LNCaP clone FGC (cell line): Measurements from ENCODE around the gene TMEM164.

Source experiments
- DNase-seq: peaks from one replicate; pipeline ENCODE4 v3.0.0-alpha.2; 2011; ENCODE audit warnings: low read depth
- H3K4me3 ChIP-seq: 2 replicates; pipeline ENCODE4 v1.5.1; 2011; ENCODE audit warnings: mild to moderate bottlenecking, low read depth, low read length, control low read depth
- TF ChIP-seq, protein P1 (sequence below): IDR thresholded peaks from 2 replicates; pipeline ENCODE4 v1.5.1; 2012; ENCODE audit warnings: mild to moderate bottlenecking; ENCODE audit not compliant: control insufficient read depth, insufficient read depth; ENCODE audit errors: extremely low read depth

Gene TMEM164

DNA sequence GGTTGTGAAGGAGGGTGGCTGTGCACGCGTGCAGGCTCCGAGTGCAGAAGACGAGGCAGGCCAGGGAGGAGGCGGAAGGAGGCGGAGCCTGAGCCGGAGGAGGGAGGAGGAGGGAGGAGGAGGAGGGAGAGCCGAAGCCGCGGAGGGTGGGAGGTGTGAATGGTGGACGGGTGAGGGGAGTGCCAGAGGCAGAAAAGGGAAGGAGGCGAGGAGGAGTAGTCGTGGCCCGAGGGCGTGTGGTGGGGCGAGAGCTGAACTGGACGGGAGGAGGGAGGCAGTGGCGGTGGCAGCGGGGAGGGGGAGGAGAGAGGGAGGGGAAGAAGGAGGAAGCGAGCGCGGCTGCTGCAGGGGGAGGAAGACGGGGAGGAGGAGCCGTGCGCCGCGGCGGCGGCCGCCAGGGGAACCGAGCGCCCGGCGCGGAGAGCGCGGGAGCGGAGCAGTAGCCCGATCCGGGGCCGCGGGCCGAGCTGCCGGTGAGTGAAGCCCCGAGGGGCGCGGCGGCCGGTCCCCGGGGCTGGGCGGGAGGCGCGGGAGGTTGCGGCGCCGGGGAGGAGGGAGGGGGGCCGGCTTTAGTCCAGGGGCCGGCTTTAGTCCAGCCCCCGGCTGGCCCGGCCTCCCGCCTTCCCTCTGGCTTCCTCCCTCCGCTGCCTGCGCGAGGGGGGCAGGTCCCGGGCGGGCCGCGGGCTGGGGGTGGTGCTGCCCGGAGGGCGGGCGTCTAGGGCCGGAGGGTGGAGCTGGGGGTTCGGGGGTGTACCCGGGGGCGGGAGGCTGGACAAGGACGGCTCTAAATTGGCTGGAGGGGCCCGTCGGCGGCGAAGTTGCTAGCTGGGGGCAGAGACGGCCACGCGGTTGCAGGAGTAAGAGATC lies at the start of gene TMEM164:
Gene TMEM164 (plus strand): TSS at position 815 of the 867 bp plus-strand sequence. CDS start 661 bp downstream, outside the sequence.
- H3K4me3 ChIP-seq = peak within 1 kb of the TSS; percentile 57
- DNase-seq = peak; percentile 46
- TF ChIP-seq, protein P1, sequence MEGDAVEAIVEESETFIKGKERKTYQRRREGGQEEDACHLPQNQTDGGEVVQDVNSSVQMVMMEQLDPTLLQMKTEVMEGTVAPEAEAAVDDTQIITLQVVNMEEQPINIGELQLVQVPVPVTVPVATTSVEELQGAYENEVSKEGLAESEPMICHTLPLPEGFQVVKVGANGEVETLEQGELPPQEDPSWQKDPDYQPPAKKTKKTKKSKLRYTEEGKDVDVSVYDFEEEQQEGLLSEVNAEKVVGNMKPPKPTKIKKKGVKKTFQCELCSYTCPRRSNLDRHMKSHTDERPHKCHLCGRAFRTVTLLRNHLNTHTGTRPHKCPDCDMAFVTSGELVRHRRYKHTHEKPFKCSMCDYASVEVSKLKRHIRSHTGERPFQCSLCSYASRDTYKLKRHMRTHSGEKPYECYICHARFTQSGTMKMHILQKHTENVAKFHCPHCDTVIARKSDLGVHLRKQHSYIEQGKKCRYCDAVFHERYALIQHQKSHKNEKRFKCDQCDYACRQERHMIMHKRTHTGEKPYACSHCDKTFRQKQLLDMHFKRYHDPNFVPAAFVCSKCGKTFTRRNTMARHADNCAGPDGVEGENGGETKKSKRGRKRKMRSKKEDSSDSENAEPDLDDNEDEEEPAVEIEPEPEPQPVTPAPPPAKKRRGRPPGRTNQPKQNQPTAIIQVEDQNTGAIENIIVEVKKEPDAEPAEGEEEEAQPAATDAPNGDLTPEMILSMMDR = no peak

- TF ChIP-seq, protein P1 = no peak
- no peak overlapping the region for H3K4me3 ChIP-seq
- no peak for DNase-seq
Observed at GRCh38 chrX:109954333-109954732, 48.6 kb upstream of the TMEM164 start.

DNA sequence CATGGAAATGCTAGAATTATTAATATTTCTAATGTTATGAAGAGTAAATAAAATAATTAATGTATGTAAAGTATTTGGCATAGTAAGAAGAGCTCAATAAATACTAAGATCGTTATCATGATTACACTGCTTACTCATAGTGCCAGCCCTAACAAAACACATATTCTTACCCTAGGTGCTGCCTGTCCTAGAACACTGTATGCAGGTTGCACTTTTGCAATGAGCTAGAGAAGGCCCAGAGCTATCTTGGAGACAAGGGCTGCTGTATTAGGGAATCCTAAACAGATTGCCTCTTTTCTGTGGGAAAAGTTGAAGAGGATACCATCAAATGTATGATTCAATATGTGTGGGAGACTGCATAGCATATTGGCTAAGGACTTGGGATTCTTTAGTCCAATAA lies 48.0 kb upstream of the TMEM164 start:
- DNase-seq = no peak
- TF ChIP-seq, protein P1 = no peak
- no peak overlapping the region for H3K4me3 ChIP-seq

- TF ChIP-seq, protein P1 = no peak
- DNase-seq = no peak
- H3K4me3 ChIP-seq = no peak overlapping the region
Observed at GRCh38 chrX:109958266-109958665, 44.6 kb upstream of the TMEM164 start.

- DNase-seq = no peak
- TF ChIP-seq, protein P1 = no peak
Observed at GRCh38 chrX:109959356-109959871, 43.5 kb upstream of the TMEM164 start.

DNA sequence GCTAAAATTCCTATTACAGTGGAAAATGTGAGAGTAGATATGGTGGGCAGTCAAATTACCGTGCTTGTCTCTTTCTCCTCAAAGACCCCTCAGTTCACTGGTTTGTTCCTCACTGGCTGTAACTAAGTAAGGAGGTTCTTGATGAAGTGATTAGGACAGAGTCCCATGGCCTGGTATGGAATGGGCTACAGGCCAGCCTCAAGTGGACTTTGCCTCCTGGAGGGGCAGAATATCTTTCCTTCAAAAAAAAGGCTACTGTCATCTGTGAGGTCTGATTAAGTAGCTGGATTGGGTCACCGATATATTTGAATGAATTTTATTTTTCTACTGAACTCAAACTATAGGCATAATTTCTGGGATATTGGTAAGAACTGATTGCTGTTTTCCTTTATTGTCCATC lies 38.5 kb upstream of the TMEM164 start:
- TF ChIP-seq, protein P1 = no peak
- DNase-seq = no peak
- no peak overlapping the region for H3K4me3 ChIP-seq

More at GRCh38 chrX:109959356-109959871, 43.5 kb upstream of the TMEM164 start:
- H3K4me3 ChIP-seq = no peak overlapping the region

GRCh38 chrX:109966246-109966645 lies 36.7 kb upstream of the TMEM164 start:
- DNase-seq = no peak
- H3K4me3 ChIP-seq = no peak overlapping the region
- TF ChIP-seq, protein P1 = no peak
